GM23248 (cell line): ENCODE results near the gene IL2.

ENCODE experiments used
- EZH2 ChIP-seq: fragments of 200-600 bp; sonication (generic); IDR thresholded peaks from 2 replicates; pipeline ENCODE4 v1.6.1; 2018; ENCODE audit warnings: antibody characterized with exemption, mild to moderate bottlenecking; ENCODE audit not compliant: insufficient read depth, poor library complexity, severe bottlenecking
- EZH2phosphoT487 ChIP-seq: fragments of 200-600 bp; sonication (generic); IDR thresholded peaks from 2 replicates; pipeline ENCODE4 v1.6.1; 2018; ENCODE audit warnings: antibody characterized with exemption, moderate library complexity, mild to moderate bottlenecking, low read depth; ENCODE audit not compliant: insufficient read depth

DNA sequence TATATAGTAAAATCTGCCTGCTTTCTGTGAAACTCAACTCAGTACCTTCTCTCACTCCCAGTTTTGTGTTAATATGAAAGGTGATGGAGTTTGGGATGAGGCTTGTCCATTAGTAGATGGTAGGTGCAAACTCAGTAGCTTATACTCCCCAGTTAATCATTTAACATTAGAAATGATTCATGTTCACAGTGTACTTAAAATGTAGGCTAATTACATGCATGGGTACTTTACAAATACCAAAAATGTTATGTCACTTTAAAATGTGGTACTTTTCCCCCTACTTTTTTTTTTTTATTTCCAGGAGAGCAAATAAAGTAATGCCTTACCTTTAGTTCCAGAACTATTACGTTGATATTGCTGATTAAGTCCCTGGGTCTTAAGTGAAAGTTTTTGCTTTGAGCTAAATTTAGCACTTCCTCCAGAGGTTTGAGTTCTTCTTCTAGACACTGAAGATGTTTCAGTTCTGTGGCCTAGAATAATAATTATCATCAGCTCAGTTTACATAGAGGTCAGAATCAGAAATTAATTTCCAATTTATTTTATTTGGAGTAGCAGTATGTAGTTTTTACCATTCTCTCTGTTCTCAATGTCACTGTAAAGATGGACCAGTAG, 3.0 kb downstream of the IL2 start:
- TF ChIP-seq EZH2 (no peak), EZH2phosphoT487 (no peak)
